Keratinocyte (primary cell): Measurements from ENCODE around the gene MORN5. TPM values are rescaled to one million over a fixed set of nuclear protein-coding genes. Genes with fewer than 3 reads are reported as not detected.

Experiments used
- DNase-seq: peaks from one replicate; pipeline ENCODE4 v3.0.0-alpha.2; 2011; ENCODE audit warnings: low read depth, missing footprints, low spot score
- FAIRE-seq: peaks from 2 replicates; lab custom pipeline; 2011; peaks lifted over from hg19 to GRCh38; lab: Jason Lieb, UNC
- H2AFZ ChIP-seq: 2 replicates; pipeline ENCODE4 v1.6.0; 2012; ENCODE audit warnings: low read length, control low read depth, inconsistent platforms; ENCODE audit not compliant: control insufficient read depth
- H3K27ac ChIP-seq: 2 replicates; pipeline ENCODE4 v1.5.1; 2011; ENCODE audit warnings: low read length; ENCODE audit not compliant: control insufficient read depth, insufficient read depth
- H3K27me3 ChIP-seq: 3 replicates; pipeline ENCODE4 v1.6.0; 2011; ENCODE audit warnings: low read length; ENCODE audit not compliant: control insufficient read depth, insufficient read depth; ENCODE audit errors: extremely low read depth
- H3K36me3 ChIP-seq, 2 experiments: 2 replicates in 1 of 2; 3 replicates in 1 of 2; pipeline ENCODE4 v1.5.1; 2011; ENCODE audit warnings: low read length in 2 of 2, mild to moderate bottlenecking in 1 of 2; ENCODE audit not compliant: control insufficient read depth in 2 of 2, insufficient read depth in 2 of 2; ENCODE audit errors: extremely low read depth in 1 of 2
- H3K4me1 ChIP-seq: 3 replicates; pipeline ENCODE4 v1.5.1; 2011; ENCODE audit warnings: low read length; ENCODE audit not compliant: control insufficient read depth, insufficient read depth; ENCODE audit errors: extremely low read depth
- H3K4me2 ChIP-seq: 3 replicates; pipeline ENCODE4 v1.6.0; 2011; ENCODE audit warnings: low read depth, low read length; ENCODE audit not compliant: control insufficient read depth, insufficient read depth; ENCODE audit errors: extremely low read depth
- H3K4me3 ChIP-seq, 3 experiments: fragments of 200-600 bp in 1 of 3; sonication (generic) in 1 of 3; 2 replicates in 2 of 3; 3 replicates in 1 of 3; pipeline ENCODE4 v1.5.1; 2011 to 2016; ENCODE audit warnings: low read length in 3 of 3, mild to moderate bottlenecking in 3 of 3, control low read depth in 2 of 3, inconsistent platforms in 1 of 3, low read depth in 1 of 3, mixed read lengths in 1 of 3, mixed run types in 1 of 3, moderate library complexity in 1 of 3; ENCODE audit not compliant: control insufficient read depth in 2 of 3, insufficient read depth in 2 of 3; ENCODE audit errors: extremely low read depth in 1 of 3
- H3K79me2 ChIP-seq: 2 replicates; pipeline ENCODE4 v1.6.0; 2012; ENCODE audit warnings: low read length; ENCODE audit not compliant: control insufficient read depth, insufficient read depth
- H3K9ac ChIP-seq: 3 replicates; pipeline ENCODE4 v1.6.0; 2011; ENCODE audit warnings: low read length; ENCODE audit not compliant: control insufficient read depth, insufficient read depth; ENCODE audit errors: extremely low read depth
- H3K9me1 ChIP-seq: 3 replicates; pipeline ENCODE4 v1.6.0; 2011; ENCODE audit warnings: low read length; ENCODE audit not compliant: control insufficient read depth, insufficient read depth; ENCODE audit errors: extremely low read depth
- H3K9me3 ChIP-seq: 2 replicates; pipeline ENCODE4 v1.5.1; 2012; ENCODE audit warnings: low read depth, low read length; ENCODE audit not compliant: control insufficient read depth
- H4K20me1 ChIP-seq: 3 replicates; pipeline ENCODE4 v1.6.0; 2011; ENCODE audit warnings: low read length; ENCODE audit not compliant: control insufficient read depth, insufficient read depth; ENCODE audit errors: extremely low read depth
- EZH2 ChIP-seq: IDR thresholded peaks from one replicate; pipeline ENCODE4 v1.6.1; 2012; ENCODE audit warnings: inconsistent platforms, mild to moderate bottlenecking, low read length, moderate library complexity
- dilution Hi-C: fragments of 300-500 bp; cut with MboI; formaldehyde crosslinking; loops from one replicate; pipeline ENCODE4 v1.7.0; 2020; ENCODE audit warnings: low sequenced_read_pairs; ENCODE audit not compliant: extremely low pct_ligation_motif_present
- polyA plus RNA-seq, 5 experiments: library from polyadenylated mRNA; depleted of rRNA in 3 of 5; stranded (reverse) in 3 of 5; stranded (forward) in 1 of 5; unstranded in 1 of 5; fragments of >200 nt; gene quantifications; 1 replicate in 1 of 5; 2 replicates in 3 of 5; 3 replicates in 1 of 5; pipeline versions ENCODE4 v1.2.1 to v1.2.3, GENCODE V29; 2011 to 2012; ENCODE audit warnings: missing spikeins in 2 of 5, low read depth in 1 of 5, low replicate concordance in 1 of 5
- TF ChIP-seq, protein P1 (sequence below), 3 experiments: IDR thresholded peaks in 1 of 3; conservative IDR thresholded peaks in 1 of 3; optimal IDR thresholded peaks in 1 of 3; 2 replicates in 2 of 3; 3 replicates in 1 of 3; pipeline versions ENCODE3 to v1.5.1; 2011; ENCODE audit warnings: low read length in 3 of 3, mild to moderate bottlenecking in 3 of 3, moderate library complexity in 2 of 3, control low read depth in 1 of 3, inconsistent platforms in 1 of 3; ENCODE audit not compliant: insufficient read depth in 2 of 3; ENCODE audit errors: extremely low read depth in 1 of 3

The MORN5 gene
- polyA plus RNA-seq, 1 donor (not counting 4 experiments of a cell fraction or from before 2014, with no cell fraction given): not detected

DNA sequence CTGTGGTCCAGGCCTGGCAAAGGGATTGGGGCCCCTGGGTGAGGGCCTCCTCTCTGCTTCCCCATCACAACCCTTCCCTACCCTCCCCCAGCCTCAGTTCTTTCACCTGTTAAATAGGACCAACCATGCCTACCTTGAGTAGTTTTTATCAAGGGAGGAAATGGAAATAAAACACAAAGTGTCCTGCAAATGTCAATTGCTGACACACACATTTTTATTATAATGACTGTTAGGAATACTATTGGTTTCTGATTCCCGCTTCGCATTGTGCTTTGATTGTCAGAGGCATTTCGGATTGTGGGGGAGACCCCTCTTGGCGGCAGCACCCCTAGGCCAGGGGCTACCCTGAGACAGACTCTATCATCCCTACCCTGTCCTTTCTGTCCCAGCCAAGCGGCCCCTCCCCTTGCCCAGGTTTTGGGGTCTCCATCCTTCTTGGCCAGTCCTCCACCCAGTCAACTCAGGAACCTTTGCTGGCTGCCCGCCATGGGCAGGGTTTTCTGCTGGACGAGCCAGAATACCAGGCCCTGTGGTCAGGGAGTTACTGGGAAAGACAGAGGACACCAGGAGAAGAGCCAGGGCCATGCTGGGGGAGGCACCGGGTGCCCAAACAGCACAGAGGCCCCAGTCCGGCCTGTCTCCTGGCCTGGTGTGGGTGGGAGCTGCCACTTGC lies 48.2 kb upstream of the MORN5 start:
- Histone ChIP-seq H3K9me1 (no peaks in the 10 kb centered on the region), H3K9me3 (no peaks in the 10 kb centered on the region), H3K27ac (no peak overlapping the region), H2AFZ (no peak overlapping the region), H3K4me3 (no peak overlapping the region), H3K4me2 (no peak overlapping the region), H4K20me1 (no peaks in the 10 kb centered on the region), H3K27me3 (peaks cover 4% of the 10 kb centered on the region), H3K9ac (no peak overlapping the region), H3K4me1 (no peaks in the 10 kb centered on the region), H3K79me2 (no peaks in the 10 kb centered on the region), H3K36me3 (no peaks in the 10 kb centered on the region)
- dilution Hi-C loops: no loop called here
- FAIRE-seq: no peak
- no peak for DNase-seq
- TF ChIP-seq, protein P1, sequence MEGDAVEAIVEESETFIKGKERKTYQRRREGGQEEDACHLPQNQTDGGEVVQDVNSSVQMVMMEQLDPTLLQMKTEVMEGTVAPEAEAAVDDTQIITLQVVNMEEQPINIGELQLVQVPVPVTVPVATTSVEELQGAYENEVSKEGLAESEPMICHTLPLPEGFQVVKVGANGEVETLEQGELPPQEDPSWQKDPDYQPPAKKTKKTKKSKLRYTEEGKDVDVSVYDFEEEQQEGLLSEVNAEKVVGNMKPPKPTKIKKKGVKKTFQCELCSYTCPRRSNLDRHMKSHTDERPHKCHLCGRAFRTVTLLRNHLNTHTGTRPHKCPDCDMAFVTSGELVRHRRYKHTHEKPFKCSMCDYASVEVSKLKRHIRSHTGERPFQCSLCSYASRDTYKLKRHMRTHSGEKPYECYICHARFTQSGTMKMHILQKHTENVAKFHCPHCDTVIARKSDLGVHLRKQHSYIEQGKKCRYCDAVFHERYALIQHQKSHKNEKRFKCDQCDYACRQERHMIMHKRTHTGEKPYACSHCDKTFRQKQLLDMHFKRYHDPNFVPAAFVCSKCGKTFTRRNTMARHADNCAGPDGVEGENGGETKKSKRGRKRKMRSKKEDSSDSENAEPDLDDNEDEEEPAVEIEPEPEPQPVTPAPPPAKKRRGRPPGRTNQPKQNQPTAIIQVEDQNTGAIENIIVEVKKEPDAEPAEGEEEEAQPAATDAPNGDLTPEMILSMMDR (optimal IDR thresholded peaks at IDR 0.05 in 1 of 3, IDR thresholded peaks at IDR 0.05 in 1 of 3, conservative IDR thresholded peaks at IDR 0.05 in 1 of 3; ENCODE audit: extremely low read depth in 1 of 3, insufficient read depth in 2 of 3, low read length in 3 of 3): no peak
- TF ChIP-seq EZH2: no peak

DNA sequence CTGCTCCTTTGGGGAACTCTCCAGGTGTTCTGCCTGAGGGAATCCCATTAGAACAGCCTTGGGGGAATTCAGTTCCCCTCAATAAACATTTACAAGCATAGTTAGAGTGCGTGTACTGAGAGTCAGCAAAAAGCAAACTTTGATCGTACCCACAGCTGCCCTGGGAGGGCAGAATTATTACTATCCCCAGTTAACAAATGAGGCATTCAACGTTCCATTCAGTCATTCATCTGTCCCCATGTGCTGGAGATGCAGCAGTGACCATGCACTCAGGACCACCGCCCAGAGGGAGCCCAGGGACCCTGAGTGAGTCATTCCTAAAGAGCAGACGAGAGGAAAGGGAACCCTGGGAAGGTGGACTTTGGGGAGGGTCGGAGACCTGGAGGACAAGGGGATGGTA lies 47.5 kb upstream of the MORN5 start:
- FAIRE-seq (no peak), DNase-seq (no peak)
- Histone ChIP-seq H3K4me3 (no peak overlapping the region), H3K4me1 (no peaks in the 10 kb centered on the region), H3K36me3 (no peaks in the 10 kb centered on the region), H3K79me2 (no peaks in the 10 kb centered on the region), H3K9me1 (no peaks in the 10 kb centered on the region), H3K4me2 (no peak overlapping the region), H3K27ac (no peak overlapping the region), H3K9ac (no peak overlapping the region), H4K20me1 (no peaks in the 10 kb centered on the region), H2AFZ (no peak overlapping the region), H3K27me3 (peaks cover 4% of the 10 kb centered on the region), H3K9me3 (no peaks in the 10 kb centered on the region)
- no peak for TF ChIP-seq EZH2
- TF ChIP-seq, protein P1 (optimal IDR thresholded peaks at IDR 0.05 in 1 of 3, IDR thresholded peaks at IDR 0.05 in 1 of 3, conservative IDR thresholded peaks at IDR 0.05 in 1 of 3; ENCODE audit: extremely low read depth in 1 of 3, insufficient read depth in 2 of 3, low read length in 3 of 3): no peak
- dilution Hi-C loops: no loop called here
